ENCODE data around the gene PPP1R13L.

DNA sequence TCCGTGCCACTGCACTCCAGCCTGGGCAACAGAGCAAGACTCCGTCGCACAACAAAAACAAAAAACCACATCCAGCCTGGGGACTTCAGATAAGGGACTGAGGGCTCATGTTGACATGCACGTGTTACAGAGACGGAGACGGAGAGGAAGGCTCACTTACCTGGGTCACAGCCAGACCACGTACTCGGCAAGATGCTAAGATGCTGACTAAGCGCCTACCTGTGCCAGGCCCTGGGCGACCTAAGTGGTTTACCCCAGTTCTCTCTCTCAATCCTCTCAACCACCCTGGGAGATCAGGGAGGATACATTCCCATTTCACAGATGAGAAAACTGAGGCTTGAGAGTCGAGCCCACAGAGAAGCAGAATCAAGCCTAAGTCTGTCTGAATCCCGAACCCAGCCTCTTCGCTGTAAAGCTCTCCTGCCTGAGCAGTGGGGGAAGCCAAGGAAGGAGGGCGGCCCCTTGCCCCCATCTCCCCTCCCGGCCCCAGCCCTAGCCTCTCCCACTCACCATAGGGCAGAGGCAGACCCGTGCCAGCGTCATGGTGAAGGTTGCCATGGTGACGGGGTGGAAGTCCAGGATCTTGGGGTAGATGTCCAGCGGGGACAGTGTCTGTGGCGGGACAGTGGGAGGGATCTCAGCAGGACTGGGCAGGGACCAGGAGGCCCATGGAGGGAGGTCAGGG is 48.0 kb downstream of the PPP1R13L start:
- TF ChIP-seq, protein P1, sequence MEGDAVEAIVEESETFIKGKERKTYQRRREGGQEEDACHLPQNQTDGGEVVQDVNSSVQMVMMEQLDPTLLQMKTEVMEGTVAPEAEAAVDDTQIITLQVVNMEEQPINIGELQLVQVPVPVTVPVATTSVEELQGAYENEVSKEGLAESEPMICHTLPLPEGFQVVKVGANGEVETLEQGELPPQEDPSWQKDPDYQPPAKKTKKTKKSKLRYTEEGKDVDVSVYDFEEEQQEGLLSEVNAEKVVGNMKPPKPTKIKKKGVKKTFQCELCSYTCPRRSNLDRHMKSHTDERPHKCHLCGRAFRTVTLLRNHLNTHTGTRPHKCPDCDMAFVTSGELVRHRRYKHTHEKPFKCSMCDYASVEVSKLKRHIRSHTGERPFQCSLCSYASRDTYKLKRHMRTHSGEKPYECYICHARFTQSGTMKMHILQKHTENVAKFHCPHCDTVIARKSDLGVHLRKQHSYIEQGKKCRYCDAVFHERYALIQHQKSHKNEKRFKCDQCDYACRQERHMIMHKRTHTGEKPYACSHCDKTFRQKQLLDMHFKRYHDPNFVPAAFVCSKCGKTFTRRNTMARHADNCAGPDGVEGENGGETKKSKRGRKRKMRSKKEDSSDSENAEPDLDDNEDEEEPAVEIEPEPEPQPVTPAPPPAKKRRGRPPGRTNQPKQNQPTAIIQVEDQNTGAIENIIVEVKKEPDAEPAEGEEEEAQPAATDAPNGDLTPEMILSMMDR (IDR thresholded peaks at IDR 0.05; ENCODE audit: low read depth, low read length, poor library complexity, severe bottlenecking) = no peak
- no peak for TF ChIP-seq EZH2phosphoT487 (IDR thresholded peaks at IDR 0.05; ENCODE audit: borderline replicate concordance, low read length)
